GM19468 (cell line): ENCODE measurements around the gene KBTBD8.

Experiments
- ATAC-seq: cut with Tn5 transposase; IDR thresholded peaks from one replicate; pipeline ENCODE4 v1.9.1; 2021; ENCODE audit warnings: mild to moderate bottlenecking, moderate library complexity, moderate number of reproducible peaks; ENCODE audit not compliant: unreplicated experiment; ENCODE audit errors: extremely low read depth

Gene KBTBD8

GRCh38 chr3:67030785-67031740 lies 33.0 kb downstream of the KBTBD8 start:
- ATAC-seq, result peak; percentile 22

DNA sequence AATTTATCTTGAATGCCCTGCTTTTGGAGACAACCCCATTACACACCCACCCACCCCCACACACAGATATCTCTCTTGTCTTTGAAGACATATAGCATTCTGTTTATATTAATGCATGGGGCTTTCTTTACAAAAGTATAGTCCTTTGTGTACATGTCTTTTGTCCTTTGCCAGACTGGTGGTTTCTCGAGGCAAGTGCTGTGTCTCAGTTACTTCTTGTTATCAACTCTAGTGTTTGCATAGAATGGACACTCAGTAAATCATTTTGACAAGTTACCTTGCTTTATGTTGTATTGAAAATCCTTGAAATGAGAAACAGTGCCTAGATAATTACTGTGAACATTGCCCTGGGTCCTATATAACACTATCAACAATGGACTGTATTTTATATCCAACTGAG lies 33.9 kb downstream of the KBTBD8 start:
- ATAC-seq, result no peak

GRCh38 chr3:67033079-67033478 lies 35.0 kb downstream of the KBTBD8 start:
- ATAC-seq, result no peak

- ATAC-seq, result no peak
Measured at GRCh38 chr3:67034371-67034770, 36.3 kb downstream of the KBTBD8 start.

DNA sequence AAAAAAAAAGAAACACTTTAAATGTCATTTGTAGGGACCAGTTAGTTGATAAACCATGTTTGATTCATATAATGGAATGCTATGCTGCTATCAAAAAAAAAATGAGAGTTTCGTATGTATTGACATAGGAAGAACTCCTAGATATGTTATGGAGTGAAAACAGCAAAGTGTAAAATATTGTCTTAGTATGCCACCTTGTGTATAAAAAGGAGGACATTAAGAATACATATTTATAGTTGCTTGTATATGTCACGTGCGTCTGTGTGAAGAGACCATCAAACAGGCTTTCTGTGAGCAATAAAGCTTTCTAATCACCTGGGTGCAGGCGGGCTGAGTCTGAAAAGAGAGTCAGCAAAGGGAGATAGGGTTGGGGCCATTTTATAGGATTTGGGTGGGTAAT lies 39.5 kb downstream of the KBTBD8 start:
- ATAC-seq, result no peak

DNA sequence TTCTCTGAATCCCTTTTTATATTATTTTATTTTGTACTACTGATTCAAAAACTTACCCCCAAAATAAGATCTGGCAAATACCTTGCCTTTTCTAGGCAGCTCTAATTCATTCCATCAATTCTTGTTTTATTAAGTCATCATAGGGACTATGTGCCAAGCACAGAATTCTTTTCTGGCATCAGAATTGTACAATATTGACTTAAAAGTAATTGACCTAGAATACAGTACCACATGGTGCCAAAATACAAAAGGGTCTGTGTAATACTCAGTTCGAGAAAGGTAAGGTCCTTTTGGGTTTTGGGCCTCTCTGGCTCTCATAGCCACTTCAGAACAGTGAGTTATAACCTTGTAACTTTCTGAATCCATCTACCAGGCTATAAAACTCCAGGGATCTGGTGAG lies 46.2 kb downstream of the KBTBD8 start:
- no peak for ATAC-seq

DNA sequence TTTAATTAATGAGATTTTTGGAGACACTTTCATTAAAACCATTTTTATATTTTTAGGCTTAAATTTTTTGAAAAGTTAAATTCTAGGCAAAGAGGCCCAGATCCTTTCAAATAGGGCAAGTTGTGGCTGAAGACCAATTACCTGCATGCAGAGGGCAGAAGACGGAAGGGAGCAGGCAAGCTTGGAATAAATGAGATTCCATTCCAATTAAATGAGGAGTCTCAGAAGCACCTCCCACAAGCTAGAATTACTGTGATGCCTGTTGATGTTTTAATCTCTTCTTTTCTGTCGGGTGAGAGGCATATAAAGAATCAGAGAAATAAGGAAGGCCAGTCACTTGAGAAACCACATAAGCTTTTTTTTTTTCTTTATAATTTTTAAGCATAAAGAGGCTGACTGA lies 46.8 kb downstream of the KBTBD8 start:
- no peak for ATAC-seq

DNA sequence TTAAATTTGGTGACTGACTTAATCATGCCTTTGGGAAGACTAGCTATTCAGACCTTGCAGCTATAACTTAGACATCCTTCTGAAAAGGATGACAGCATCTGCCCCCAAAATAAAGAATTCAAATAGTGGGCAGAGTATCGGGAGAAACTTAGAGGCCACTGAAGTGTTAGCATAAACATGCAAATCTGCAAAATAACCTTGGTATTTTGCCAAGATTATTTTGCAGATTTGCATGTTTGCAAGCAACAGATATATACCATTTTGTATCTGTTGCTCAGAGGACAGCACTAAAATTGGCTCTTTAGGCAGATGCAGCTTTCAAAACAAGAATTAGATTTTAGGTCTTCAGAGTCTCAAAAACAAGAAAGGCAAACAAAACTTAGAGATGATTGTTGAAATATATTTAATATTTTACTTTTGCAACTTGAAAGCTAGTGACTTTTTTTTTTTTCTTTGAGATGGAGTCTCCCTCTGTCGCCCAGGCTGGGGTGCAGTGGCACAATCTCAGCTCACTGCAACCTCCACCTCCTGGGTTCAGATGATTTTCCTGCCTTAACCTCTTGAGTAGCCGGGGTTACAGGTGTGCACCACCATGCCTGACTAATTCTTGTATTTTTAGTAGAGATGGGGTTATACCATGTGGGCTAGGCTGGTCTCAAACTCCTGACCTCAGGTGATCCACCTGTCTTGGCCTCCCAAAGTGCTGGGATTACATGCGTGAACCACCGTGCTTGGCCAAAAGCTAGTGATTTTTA lies 47.8 kb downstream of the KBTBD8 start:
- ATAC-seq, result no peak

GRCh38 chr3:67047051-67047450 lies 48.9 kb downstream of the KBTBD8 start:
- ATAC-seq, result no peak

DNA sequence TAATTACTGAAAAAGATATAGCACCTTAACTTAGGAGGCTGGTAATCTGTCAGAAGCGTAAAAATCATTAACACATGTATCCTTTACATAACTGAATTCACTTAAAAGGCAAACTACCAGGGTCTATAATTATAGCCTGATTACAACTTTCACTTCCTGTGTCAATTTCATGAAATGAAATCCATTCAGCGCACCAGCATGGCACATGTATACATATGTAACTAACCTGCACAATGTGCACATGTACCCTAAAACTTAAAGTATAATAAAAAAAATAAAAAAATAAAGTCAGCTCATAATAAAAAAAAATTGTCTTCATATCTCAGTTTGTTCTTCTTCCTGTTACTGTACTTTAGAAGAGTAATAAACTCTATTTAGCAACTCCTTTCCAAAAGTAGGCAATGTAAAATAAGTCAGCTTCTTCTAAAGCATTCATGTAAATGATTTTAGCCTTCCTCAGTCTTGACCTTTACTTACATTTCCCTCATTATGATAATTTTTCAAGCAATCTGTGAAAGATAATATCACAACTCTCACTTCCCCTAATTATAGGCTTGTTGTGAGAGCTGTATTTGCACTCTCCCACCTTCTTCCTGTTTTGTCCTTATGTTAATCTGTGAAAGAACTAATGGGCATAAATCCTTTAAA lies 50.1 kb downstream of the KBTBD8 start:
- peak; percentile 85 for ATAC-seq

DNA sequence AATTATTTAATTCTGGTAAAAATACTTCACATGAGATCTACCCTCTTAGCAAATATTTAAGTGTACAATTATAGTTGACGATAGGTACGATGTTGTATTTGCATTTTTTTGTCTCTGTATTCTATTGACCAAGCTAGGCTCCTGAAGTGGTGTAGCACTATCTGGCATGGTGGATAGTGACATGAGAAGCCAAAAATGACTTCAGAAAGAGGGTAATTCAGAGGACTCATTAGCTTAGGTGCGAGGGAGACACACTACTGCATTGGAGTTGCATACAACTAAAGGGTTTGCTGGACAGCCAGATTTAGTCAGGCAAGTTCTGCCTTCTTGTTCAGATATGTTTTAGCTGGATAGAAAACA lies 50.6 kb downstream of the KBTBD8 start:
- ATAC-seq, result peak; percentile 41

- ATAC-seq, result no peak
Measured at GRCh38 chr3:67059443-67059842, 61.3 kb downstream of the KBTBD8 start.
